Fibroblast of mammary gland (primary cell): Measurements from ENCODE around the gene POFUT2.

ENCODE experiments used
- DNase-seq: peaks from one replicate; pipeline ENCODE4 v3.0.0-alpha.2; 2010; ENCODE audit warnings: low read depth
- H3K4me3 ChIP-seq: 2 replicates; pipeline ENCODE4 v1.5.1; 2011; ENCODE audit warnings: low read depth, mild to moderate bottlenecking, low read length, moderate library complexity; ENCODE audit not compliant: control insufficient read depth
- TF ChIP-seq, protein P1 (sequence below): conservative IDR thresholded peaks from 2 replicates; pipeline ENCODE4 v1.5.1; 2011; ENCODE audit warnings: low read depth, low read length, inconsistent platforms; ENCODE audit not compliant: control insufficient read depth, insufficient read depth

Gene POFUT2

DNA sequence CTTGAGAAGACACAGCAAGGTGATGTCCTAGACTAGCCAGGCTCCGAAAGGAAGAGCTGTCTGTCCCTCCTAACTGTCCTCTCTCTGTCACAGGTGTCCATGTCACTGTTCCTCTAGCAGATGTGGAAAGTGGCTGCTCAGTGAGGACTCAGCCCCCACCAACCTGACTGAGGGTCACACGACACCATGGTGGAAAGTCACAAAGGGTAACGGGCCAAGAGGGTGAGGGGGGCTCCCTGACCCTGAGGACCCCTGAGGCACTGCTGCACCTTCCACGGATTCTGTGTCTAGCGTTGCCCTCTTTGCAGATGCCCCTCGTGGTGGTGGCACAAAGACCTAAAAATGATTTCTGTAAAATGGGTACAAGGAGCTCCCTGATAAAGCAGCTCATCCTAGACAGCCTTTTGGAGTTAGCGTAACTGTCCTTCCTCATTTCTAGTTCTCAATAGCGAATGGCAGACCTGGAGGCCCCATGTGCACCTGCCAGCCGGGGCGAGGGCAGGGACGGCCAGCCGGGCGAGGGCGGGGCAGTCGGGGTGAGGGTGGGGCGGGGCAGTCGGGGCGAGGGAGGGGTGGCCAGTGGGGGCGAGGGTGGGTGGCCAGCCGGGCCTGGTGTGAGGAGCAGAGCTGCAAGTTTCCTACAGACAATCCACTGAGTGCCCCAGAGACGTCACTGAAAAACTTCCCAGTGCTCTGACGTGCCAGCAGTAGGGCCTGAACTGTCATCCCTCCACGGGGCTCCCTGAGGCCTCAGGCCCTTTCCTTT, 23.4 kb downstream of the POFUT2 start:
- TF ChIP-seq, protein P1, sequence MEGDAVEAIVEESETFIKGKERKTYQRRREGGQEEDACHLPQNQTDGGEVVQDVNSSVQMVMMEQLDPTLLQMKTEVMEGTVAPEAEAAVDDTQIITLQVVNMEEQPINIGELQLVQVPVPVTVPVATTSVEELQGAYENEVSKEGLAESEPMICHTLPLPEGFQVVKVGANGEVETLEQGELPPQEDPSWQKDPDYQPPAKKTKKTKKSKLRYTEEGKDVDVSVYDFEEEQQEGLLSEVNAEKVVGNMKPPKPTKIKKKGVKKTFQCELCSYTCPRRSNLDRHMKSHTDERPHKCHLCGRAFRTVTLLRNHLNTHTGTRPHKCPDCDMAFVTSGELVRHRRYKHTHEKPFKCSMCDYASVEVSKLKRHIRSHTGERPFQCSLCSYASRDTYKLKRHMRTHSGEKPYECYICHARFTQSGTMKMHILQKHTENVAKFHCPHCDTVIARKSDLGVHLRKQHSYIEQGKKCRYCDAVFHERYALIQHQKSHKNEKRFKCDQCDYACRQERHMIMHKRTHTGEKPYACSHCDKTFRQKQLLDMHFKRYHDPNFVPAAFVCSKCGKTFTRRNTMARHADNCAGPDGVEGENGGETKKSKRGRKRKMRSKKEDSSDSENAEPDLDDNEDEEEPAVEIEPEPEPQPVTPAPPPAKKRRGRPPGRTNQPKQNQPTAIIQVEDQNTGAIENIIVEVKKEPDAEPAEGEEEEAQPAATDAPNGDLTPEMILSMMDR = no peak
- no peak for DNase-seq

GRCh38 chr21:45263534-45263933, 24.2 kb downstream of the POFUT2 start:
- DNase-seq = no peak
- TF ChIP-seq, protein P1 = no peak
- H3K4me3 ChIP-seq = no peak overlapping the region

More for the DNA sequence above, 23.4 kb downstream of the POFUT2 start:
- H3K4me3 ChIP-seq = no peak overlapping the region

GRCh38 chr21:45262616-45263015, 25.1 kb downstream of the POFUT2 start:
- TF ChIP-seq, protein P1 = no peak
- H3K4me3 ChIP-seq = no peak overlapping the region
- peak; percentile 20 for DNase-seq

GRCh38 chr21:45262041-45262581, 25.6 kb downstream of the POFUT2 start:
- TF ChIP-seq, protein P1 = no peak
- no peak overlapping the region for H3K4me3 ChIP-seq
- no peak for DNase-seq

GRCh38 chr21:45261093-45261492, 26.6 kb downstream of the POFUT2 start:
- no peak for DNase-seq
- no peak overlapping the region for H3K4me3 ChIP-seq
- TF ChIP-seq, protein P1 = no peak

DNA sequence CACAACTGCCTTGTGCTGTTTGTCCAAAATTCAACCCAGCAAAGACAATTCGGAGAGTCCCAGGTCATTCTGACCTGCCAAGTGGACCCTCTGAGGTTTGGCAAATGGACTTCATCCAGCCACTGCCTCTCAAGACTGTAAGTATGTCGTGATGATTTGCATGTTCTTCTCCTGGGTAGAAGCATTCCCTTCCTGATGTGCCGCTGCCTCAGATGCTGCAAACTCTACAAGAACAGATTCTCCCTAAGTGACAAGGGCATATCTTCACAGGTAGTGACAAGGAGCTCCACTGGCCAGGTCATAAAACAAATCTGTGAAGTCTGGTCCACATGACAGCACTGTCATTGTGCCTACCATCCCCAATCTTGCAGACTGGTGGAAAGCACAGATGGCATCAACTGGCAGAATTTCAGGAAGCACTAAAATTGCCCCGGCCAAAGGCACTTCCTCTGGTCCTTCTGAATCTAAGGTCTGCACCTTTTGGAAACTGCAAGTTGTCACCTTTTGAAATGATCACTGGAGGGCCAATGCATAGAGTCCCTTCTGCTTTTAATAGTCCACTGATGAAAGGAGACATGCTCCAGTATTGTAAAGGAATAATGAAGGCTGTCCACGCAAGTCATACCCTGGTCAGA, 27.4 kb downstream of the POFUT2 start:
- no peak overlapping the region for H3K4me3 ChIP-seq
- no peak for DNase-seq
- TF ChIP-seq, protein P1 = no peak
